Kidney (tissue), 14 donors: Measurements from ENCODE around the gene TYRO3. TPM values are rescaled to one million over a fixed set of nuclear protein-coding genes. Genes with fewer than 3 reads are reported as not detected.
A peak's percentile ranks its signal among the peaks of the same experiment; 100 is the strongest.

Experiments
- DNase-seq, 5 donors: peaks; one replicate each; pipeline ENCODE4 v3.0.0-alpha.2; 2013 to 2020
- FAIRE-seq: peaks from 2 replicates; lab custom pipeline; 2012; peaks lifted over from hg19 to GRCh38; lab: Jason Lieb, UNC
- H3K27ac ChIP-seq, 2 donors: one replicate each; pipeline ENCODE4 v1.7.0; 2013; ENCODE audit warnings: low read depth in 2 of 2, low read length in 2 of 2, inconsistent platforms in 1 of 2
- H3K27me3 ChIP-seq: one replicate; pipeline ENCODE4 v1.7.1; 2013; ENCODE audit warnings: low read length, inconsistent platforms; ENCODE audit not compliant: control insufficient read depth, insufficient read depth
- H3K36me3 ChIP-seq, 3 donors: one replicate each; pipeline versions ENCODE4 v1.7.0 to v1.7.1; 2013; ENCODE audit warnings: low read length in 3 of 3, control low read depth in 1 of 3, inconsistent platforms in 1 of 3; ENCODE audit not compliant: insufficient read depth in 3 of 3, control insufficient read depth in 2 of 3
- H3K4me1 ChIP-seq, 3 donors: one replicate each; pipeline versions ENCODE4 v1.7.0 to v1.7.1; 2013; ENCODE audit warnings: low read length in 3 of 3, inconsistent platforms in 1 of 3, low read depth in 1 of 3; ENCODE audit not compliant: control insufficient read depth in 2 of 3, insufficient read depth in 2 of 3
- H3K4me3 ChIP-seq, 3 donors: one replicate each; pipeline versions ENCODE4 v1.7.0 to v1.8.1; 2013; ENCODE audit warnings: low read length in 3 of 3, control low read depth in 1 of 3, inconsistent platforms in 1 of 3
- H3K9ac ChIP-seq, 3 donors: one replicate each; pipeline versions ENCODE4 v1.7.0 to v1.7.1; 2013; ENCODE audit warnings: low read length in 3 of 3, control low read depth in 1 of 3, inconsistent platforms in 1 of 3
- H3K9me3 ChIP-seq, 3 donors: one replicate each; pipeline versions ENCODE4 v1.7.0 to v1.7.1; 2013; ENCODE audit warnings: low read length in 3 of 3, control low read depth in 1 of 3, inconsistent platforms in 1 of 3; ENCODE audit not compliant: control insufficient read depth in 2 of 3, insufficient read depth in 1 of 3
- CTCF ChIP-seq: IDR thresholded peaks from 3 replicates; pipeline ENCODE4 v1.5.1; 2012; ENCODE audit warnings: mild to moderate bottlenecking, moderate library complexity, borderline replicate concordance; ENCODE audit not compliant: insufficient read depth; ENCODE audit errors: extremely low read depth
- intact Hi-C: fragments of 100-400 bp; cut with DNase I; formaldehyde crosslinking; loops from one replicate; pipeline ENCODE4 v1.11.1; 2022
- polyA plus RNA-seq: library from polyadenylated mRNA; stranded (reverse); fragments of 350-450 nt; fragmentation: Illumina TruSeq; extraction: RNeasy Lipid Tissue Mini Kit (QIAGEN cat#74804); gene quantifications from one replicate; pipeline ENCODE4 v1.2.3, GENCODE V29; 2014; ENCODE audit warnings: low read depth, low replicate concordance; ENCODE audit not compliant: insufficient read depth
- total RNA-seq: library from RNA; stranded (reverse); fragmentation: NEBNext Ultra II Directional; extraction: Animal tissue kit (Norgen Biotek cat#: 25700); gene quantifications from one replicate; pipeline ENCODE4 v1.2.1, GENCODE V29; 2021
- donor health status: control.
- donor health status: control.
- donor health status: control.
- donor health status: control.
- donor health status: control.
- donor health status: DM: yes; HTN: yes; CAD: no.
- donor health status: Normal renal cell carcinoma (clear cell type).

The TYRO3 gene
- total and polyA plus RNA-seq, 2 donors from 2014 or later: 2.5 to 46.5 TPM

GRCh38 chr15:41535544-41535943, 23.5 kb upstream of the TYRO3 start:
- DNase-seq: no peak
- Histone ChIP-seq H3K9ac (no peak overlapping the region), H3K27ac (no peak overlapping the region), H3K9me3 (no peaks in the 10 kb centered on the region), H3K27me3 (no peaks in the 10 kb centered on the region), H3K4me3 (no peak overlapping the region), H3K36me3 (peaks cover 4 to 20% (median 20%) of the 10 kb centered on the region in 3 donors), H3K4me1 (peaks cover 0 to 3% (median 0%) of the 10 kb centered on the region in 3 donors)
- intact Hi-C loops: no loop called here
- no peak for FAIRE-seq
- no peak for TF ChIP-seq CTCF

DNA sequence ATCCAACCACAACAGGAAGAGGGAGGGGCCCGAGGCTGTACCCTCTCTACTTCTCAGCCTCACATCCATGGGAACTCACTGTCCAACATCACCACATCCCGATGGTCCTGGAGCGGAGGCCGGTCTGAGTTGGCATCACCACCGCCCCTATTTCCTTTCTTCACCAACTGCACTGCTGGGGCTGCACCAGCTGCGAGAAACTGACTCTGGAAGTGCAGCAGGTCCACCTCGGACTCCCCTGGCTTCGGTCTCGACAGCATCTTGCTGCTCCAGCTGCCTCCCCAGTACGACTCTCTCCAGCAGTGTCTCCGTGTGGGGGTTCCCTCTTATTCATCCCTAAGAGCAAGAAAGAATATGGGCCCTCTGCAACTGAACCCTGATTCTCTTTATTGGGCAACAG, 22.1 kb upstream of the TYRO3 start:
- no peak overlapping the region for H3K4me3 ChIP-seq
- no peak overlapping the region for H3K27ac ChIP-seq
- TF ChIP-seq CTCF: no peak
- FAIRE-seq: no peak
- H3K36me3 ChIP-seq: peaks cover 4 to 15% (median 14%) of the 10 kb centered on the region in 3 donors
- intact Hi-C loops: no loop called here
- H3K4me1 ChIP-seq: no peaks in the 10 kb centered on the region
- H3K9ac ChIP-seq: no peak overlapping the region
- H3K9me3 ChIP-seq: no peaks in the 10 kb centered on the region
- no peak for DNase-seq
- no peaks in the 10 kb centered on the region for H3K27me3 ChIP-seq

- no peaks in the 10 kb centered on the region for H3K27me3 ChIP-seq
- peak overlapping the region in 1 of 2 donors; percentile 59 for H3K27ac ChIP-seq
- peaks cover 0 to 2% (median 0%) of the 10 kb centered on the region in 3 donors for H3K4me1 ChIP-seq
- no peaks in the 10 kb centered on the region for H3K9me3 ChIP-seq
- no peak for FAIRE-seq
- TF ChIP-seq CTCF: no peak
- intact Hi-C loops: no loop called here
- H3K4me3 ChIP-seq: peak overlapping the region; percentile 84 to 100 (median 91)
- no peak for DNase-seq
- peak overlapping the region; percentile 92 to 99 (median 95) for H3K9ac ChIP-seq
- no peaks in the 10 kb centered on the region for H3K36me3 ChIP-seq
Observed at GRCh38 chr15:41543521-41543870, 15.5 kb upstream of the TYRO3 start.

DNA sequence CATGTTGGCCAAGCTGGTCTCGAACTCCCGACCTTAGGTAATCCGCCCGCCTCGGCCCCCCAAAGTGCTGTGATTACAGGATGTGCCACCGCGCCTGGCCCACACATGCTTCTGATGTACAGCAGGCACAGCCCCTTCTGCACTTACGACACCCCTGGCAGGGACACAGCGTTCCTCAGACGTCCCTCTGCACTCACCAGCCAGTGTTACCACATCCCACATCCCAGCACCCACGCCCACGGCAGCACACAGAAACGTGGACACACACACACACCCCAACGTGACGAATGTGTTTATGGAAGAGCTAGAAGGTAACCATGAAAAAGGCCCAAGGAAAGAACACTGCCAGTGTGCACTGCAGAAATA, 14.4 kb upstream of the TYRO3 start:
- DNase-seq (peak in 1 of 5 donors; percentile 61), FAIRE-seq (no peak)
- Histone ChIP-seq H3K4me3 (peak overlapping the region in 1 of 3 donors; percentile 100), H3K36me3 (no peaks in the 10 kb centered on the region), H3K27me3 (no peaks in the 10 kb centered on the region), H3K27ac (no peak overlapping the region), H3K9ac (no peak overlapping the region), H3K9me3 (no peaks in the 10 kb centered on the region), H3K4me1 (peaks cover 0 to 2% (median 0%) of the 10 kb centered on the region in 3 donors)
- intact Hi-C loops: no loop called here
- TF ChIP-seq CTCF: no peak
